ENCODE results near the gene SYT1. TPM values are rescaled to one million over a fixed set of nuclear protein-coding genes. Genes with fewer than 3 reads are reported as not detected.

Gene SYT1
- total RNA-seq, 1 experiment from 2014 or later = 12.9 TPM

DNA sequence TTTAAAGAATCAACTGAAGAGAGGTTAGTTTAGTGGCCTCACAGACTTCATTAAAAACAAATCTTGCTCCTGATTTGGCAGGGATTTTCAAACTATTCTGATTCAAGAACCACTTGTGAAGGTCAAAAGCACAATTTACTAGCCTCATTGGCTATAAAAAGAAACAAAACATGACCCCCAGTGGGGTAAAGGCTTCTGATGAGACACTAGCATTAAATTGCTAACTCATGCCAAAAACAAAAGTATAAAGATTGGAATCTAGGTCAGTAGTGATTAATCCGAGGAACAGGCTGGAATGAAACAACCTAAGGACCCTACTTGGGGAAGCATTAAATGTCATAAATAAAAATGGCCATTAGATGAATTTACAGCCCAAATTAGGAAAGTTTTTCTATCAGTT, 513.9 kb downstream of the SYT1 start:
- no peak for DNase-seq (ENCODE audit: extremely low read depth, low read depth)

- DNase-seq (ENCODE audit: extremely low read depth, low read depth) = no peak
Measured at GRCh38 chr12:79380402-79380801, 515.8 kb downstream of the SYT1 start.

- DNase-seq (ENCODE audit: extremely low read depth, low read depth) = no peak
Measured at GRCh38 chr12:79381248-79382208, 517.0 kb downstream of the SYT1 start.

DNA sequence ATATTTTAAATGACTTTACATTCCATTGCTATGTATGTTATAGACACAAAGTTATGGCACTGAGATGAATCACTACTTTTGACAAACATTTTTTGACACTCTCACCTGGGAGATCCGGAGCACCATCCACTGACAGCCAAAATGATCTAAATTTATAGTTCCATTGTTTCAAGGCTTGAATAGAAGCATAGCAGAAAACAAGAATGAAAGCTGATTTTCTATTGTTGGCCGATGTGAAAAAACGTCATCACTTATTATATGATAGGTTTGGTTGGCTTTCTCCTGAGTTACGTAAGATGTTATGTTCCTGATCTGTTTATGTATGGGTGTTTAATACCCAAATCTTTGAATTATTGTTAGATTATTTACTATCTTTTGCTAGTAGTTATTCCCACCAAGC, 520.0 kb downstream of the SYT1 start:
- no peak for DNase-seq (ENCODE audit: extremely low read depth, low read depth)

DNA sequence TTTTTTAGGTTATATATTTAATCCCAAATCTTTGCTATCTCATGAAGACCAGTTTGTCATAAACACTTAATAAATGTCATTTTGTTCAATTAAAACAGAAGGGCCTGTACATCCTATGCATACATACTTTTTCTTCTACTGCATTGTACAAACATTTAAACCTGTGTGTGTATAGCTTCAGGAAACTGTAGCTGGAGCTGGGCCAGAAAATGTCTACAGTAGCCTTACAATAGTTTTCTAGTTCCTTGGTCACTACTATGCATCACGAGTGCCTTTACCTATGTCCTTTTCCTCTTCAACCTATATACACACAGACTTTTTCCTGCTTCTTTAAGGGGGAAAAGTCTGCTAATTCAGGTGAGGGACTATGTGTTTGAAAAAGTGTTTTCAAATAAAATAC, 523.4 kb downstream of the SYT1 start:
- DNase-seq (ENCODE audit: extremely low read depth, low read depth) = no peak

- no peak for DNase-seq (ENCODE audit: extremely low read depth, low read depth)
Measured at GRCh38 chr12:79393842-79394241, 529.3 kb downstream of the SYT1 start.

DNA sequence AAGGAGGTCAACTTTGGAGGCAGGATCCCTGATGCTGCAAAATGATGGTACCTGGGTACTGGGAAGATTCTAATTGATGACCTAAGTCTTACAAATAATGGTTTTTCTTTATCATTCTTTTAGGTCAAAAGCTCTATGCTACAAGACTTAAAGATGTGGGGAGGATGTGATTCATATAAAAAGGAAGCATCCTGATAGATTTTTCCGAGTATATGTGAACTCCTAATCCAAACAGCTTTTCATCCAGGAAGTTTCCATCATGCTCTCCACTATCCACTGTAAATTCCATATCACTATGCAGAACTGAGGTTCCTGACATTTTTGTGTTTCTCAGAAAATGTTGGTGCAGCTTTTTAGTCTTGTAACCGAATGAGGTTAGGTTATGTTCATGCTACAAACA, 533.0 kb downstream of the SYT1 start:
- DNase-seq (ENCODE audit: extremely low read depth, low read depth) = no peak

- DNase-seq (ENCODE audit: extremely low read depth, low read depth) = no peak
Measured at GRCh38 chr12:79400481-79400880, 535.9 kb downstream of the SYT1 start.

GRCh38 chr12:79402606-79403005, 538.0 kb downstream of the SYT1 start:
- no peak for DNase-seq (ENCODE audit: extremely low read depth, low read depth)

DNA sequence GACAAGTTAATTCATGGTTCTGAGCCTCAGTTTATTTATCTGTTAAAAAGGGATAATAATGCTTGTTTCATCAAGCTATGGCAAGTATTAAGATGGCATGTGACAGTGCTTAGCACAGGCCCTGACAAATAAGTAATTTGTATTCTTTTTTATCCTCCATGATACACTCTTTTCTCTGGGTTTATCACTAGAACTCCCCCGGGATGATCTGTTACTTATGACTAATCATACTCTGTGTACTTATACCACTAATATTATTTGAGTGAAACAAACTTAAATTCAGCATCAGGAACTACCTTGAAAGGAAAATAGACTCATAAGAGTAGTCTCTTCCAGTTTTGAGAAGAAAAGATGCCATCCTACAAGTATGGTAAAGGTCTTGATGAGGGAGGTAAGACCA, 542.4 kb downstream of the SYT1 start:
- DNase-seq (ENCODE audit: extremely low read depth, low read depth) = no peak

DNA sequence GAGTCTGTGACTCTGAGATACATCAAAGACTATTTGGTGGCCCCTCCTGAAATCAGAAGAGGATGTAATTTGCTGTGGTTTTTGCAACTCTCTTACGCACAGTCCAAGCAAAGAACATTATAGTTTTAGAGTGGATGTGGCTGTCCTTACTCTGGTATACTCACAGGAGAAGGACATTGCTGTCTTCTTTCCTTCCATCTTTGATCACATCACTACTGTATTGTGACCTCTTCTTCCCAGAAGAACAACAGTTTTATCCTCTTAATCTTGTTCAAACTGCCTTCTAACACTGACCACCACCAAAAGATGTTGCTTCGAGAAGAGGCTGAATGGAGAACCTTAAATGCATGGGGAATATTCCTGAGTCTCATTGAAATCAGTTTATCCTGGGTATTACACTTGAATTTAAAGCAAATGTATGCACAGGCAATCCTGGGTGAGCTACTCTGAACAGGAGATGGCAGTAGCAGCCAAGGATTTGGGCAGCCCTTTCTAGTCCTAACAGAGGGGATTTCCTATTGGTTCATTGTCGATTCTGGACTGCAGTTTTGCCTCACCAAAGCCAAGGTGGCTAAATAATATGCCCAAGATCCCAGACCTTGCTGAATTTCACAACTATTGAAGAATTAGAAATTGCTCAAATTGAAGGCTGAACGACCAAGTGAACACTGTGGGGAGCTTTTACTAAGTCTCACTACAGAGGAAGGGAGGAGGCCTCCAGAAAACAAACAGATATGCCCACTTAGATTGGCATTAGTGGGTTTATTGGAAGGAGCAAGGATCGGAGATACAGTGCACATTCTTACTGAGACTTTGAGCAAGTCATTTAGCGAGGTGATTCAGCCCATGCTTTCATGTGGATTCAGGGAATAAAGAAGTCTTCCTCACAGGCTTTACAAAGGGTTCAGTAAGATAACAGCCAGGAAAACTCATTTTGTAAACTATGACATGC, 543.4 kb downstream of the SYT1 start:
- DNase-seq (ENCODE audit: extremely low read depth, low read depth) = peak; percentile 71

DNA sequence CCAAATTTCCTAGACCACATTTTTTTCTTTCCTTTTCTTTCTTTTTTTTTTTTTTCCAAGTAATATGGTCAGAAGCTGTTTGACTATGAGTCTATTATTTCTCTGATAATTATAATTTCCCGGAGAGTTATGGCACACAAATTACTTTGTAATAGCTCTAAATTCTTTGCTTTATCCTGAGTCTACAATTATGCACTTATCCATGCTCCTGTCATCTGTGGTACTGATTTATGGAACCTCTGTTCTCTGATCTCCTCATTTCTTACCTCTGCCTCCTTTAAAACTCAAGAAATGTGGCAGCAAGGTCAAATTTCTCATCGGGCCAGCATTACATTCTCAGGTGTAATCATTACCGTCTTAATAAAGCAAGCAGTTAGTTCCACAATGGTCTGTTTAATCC, 544.1 kb downstream of the SYT1 start:
- DNase-seq (ENCODE audit: extremely low read depth, low read depth) = no peak

DNA sequence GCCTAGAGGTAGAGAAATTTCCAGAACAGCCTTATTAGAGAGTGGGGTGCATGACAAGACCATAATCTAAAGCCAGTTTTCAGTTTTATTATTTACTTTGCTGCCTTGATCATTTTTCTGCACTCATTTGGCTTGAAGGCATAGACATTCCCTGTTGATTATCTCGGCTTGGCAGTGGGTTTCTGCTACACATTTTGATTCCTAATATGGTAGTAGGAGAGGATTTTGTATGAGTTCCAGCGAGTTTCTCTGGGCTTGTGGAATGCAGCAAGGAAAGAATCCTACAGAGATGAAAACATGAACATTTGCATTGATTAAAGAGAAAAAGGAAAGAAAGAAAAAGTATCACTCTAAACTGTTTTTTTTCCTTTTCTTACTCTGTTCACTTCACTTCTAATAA, 545.0 kb downstream of the SYT1 start:
- no peak for DNase-seq (ENCODE audit: extremely low read depth, low read depth)

DNA sequence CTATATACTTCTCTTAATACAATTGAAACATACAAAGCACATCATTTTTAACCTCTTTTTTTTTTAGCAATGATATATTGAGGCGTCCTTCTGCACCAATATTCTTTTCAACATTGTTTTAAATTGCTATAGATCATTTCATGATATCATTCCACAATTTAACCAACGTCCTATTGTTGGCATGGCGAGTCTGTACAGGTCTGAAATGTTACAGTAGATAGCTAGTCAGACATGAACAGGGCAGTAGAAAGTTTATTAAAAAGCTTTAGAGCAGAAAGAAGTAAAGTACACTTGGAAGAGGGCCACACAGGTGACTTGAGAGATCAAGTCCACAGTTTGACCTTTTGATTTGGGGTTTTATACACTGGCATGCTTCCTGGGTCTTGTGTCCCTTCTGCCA, 547.2 kb downstream of the SYT1 start:
- no peak for DNase-seq (ENCODE audit: extremely low read depth, low read depth)

GRCh38 chr12:79413796-79414195, 549.2 kb downstream of the SYT1 start:
- no peak for DNase-seq (ENCODE audit: extremely low read depth, low read depth)

- no peak for DNase-seq (ENCODE audit: extremely low read depth, low read depth)
Measured at GRCh38 chr12:79414252-79414651, 549.7 kb downstream of the SYT1 start.

DNA sequence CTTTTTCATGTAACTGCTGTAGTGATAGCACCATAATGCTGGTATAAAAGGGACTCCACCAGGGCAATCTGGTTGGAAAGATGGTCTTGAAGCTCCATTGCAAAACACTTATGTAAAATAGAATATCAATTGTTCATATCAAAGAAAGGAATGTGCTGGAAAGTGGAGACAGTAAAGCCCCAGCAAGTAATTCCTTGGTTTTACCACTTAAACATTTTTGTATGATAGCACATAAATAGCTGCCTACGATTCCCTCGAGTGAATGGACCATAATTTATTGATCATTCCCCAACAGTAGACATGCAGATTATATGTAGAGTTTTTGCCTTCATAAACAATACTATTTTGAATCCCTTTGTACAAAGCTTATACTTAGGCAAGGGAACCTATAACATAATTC, 550.7 kb downstream of the SYT1 start:
- DNase-seq (ENCODE audit: extremely low read depth, low read depth) = no peak

DNA sequence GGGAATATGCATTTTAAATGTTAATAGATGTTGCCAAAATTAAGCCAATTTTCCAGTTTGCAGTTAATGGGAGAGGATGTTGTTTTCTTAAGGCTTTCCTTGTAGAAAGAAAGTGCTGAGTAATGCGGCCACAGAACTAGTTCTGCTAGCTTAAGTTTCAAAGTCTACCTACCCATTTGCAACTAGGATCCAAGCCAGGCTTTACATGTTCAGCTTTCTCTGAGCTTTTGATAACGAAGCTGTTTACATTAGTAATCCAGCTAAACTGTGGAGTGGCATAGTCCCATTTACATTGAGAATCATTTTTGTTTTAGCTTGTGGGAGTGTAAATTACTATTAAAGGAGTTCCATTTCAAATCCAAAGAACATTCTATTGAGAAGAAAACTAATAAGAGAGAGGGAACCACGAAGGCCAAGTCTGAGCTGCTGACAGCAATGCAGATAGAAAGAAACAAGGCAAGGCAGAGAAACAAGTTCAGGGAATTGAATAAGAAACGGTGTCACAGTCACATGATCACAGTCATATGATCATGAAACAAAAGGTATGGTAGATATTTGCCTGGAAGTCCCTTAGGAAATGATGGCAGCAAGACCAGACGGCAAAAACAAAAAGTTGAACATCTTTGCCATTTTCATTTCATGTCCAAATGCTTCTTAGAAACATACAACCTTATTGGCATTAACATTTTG, 551.3 kb downstream of the SYT1 start:
- no peak for DNase-seq (ENCODE audit: extremely low read depth, low read depth)

GRCh38 chr12:79420146-79420618, 555.6 kb downstream of the SYT1 start:
- DNase-seq (ENCODE audit: extremely low read depth, low read depth) = peak; percentile 61

DNA sequence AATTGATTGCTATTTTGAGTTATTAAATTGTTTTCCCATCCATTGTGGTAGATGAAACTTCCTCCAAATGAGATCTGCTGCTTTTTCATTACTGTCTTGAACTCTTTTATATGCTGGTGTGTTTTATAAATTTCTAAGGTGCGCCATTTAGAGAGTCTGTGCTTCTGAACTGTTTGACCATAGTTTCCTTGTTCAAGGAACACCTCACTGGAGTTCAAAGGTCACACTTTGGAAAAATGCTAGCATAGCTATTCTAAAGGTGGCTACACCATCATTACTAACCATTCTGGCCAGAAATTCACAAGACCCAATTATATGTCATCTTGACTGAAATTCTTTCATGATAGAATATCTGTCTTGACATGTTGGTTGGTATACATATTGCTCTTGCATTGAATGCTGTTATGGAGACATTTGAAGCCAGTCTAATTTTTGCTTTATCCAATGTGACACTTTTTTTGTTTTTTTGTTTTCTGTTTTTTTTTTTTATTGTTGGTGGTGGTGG, 556.7 kb downstream of the SYT1 start:
- no peak for DNase-seq (ENCODE audit: extremely low read depth, low read depth)

Data from NCI-H460 (cell line).